ENCODE measurements around the gene PPM1J. TPM values are rescaled to one million over a fixed set of nuclear protein-coding genes. Genes with fewer than 3 reads are reported as not detected.

Gene PPM1J
- total and polyA plus RNA-seq, 9 of the 15 experiments (the other 6 are each of a cell fraction or from before 2014, with no cell fraction given) = 0.25 to 10.5 (median 4.2) TPM

DNA sequence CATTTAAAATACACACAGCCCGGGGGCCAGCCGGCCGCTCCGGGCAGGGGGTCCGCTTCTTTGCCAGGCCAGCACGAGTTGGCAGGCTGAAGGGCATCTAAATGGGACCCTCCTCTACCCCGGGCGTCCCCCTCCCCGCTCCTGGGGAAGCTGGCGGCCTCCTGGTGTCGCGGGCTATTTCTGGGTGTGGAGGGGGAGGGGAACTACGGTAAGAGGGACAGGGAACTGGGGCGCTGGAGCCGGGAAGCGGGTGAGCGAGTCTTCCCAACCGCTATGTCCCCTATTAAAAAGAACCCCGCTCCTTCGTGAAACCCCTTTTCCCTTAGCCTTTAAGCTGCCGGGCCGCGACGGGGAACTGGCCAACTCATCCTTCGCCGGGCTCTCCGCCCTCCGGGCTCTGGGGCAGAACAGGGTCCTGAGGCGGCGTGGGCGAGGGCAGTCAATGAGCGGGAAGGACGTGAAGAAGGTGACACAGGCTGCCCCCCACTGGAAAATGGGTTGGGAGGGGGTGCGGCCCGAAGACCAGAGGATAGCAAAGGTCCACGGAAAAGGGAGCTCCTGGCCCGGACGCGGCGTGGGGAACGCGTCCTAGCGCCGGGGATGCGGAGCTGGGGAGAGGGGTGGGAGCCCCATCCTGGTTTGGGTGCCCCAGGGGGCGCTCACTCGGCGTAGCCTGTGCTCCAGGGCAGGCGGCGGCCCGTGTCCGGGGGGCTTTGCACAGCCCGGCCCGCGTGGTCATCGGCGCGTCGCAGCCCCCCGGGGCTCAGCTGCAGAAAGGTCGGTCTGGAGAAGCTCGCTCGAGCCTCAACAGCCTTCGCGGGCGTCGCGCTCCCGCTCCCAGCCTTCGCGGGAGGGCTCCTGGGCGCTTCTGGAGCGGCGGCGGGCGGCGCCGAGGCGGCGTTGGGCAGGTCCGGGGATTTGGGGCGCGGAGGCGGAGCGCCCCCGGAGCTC, 544 bp downstream of the PPM1J start (continued):
- TF ChIP-seq ILK (tag; IDR thresholded peaks at IDR 0.05; ENCODE audit: borderline replicate concordance, low read depth) (no peak), ZNF232 (CRISPR knock-in tag; IDR thresholded peaks at IDR 0.05) (no peak), ATF7 (IDR thresholded peaks at IDR 0.05) (no peak), ZNF174 (CRISPR knock-in tag; IDR thresholded peaks at IDR 0.05) (no peak), CEBPB (tag; IDR thresholded peaks at IDR 0.05) (no peak)
- TF ChIP-seq, protein P1, sequence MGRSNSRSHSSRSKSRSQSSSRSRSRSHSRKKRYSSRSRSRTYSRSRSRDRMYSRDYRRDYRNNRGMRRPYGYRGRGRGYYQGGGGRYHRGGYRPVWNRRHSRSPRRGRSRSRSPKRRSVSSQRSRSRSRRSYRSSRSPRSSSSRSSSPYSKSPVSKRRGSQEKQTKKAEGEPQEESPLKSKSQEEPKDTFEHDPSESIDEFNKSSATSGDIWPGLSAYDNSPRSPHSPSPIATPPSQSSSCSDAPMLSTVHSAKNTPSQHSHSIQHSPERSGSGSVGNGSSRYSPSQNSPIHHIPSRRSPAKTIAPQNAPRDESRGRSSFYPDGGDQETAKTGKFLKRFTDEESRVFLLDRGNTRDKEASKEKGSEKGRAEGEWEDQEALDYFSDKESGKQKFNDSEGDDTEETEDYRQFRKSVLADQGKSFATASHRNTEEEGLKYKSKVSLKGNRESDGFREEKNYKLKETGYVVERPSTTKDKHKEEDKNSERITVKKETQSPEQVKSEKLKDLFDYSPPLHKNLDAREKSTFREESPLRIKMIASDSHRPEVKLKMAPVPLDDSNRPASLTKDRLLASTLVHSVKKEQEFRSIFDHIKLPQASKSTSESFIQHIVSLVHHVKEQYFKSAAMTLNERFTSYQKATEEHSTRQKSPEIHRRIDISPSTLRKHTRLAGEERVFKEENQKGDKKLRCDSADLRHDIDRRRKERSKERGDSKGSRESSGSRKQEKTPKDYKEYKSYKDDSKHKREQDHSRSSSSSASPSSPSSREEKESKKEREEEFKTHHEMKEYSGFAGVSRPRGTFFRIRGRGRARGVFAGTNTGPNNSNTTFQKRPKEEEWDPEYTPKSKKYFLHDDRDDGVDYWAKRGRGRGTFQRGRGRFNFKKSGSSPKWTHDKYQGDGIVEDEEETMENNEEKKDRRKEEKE (IDR thresholded peaks at IDR 0.05; ENCODE audit: borderline replicate concordance in 1 of 2, control insufficient read depth in 1 of 2, low read depth in 2 of 2, low read length in 1 of 2) = no peak
- TF ChIP-seq, protein P2, sequence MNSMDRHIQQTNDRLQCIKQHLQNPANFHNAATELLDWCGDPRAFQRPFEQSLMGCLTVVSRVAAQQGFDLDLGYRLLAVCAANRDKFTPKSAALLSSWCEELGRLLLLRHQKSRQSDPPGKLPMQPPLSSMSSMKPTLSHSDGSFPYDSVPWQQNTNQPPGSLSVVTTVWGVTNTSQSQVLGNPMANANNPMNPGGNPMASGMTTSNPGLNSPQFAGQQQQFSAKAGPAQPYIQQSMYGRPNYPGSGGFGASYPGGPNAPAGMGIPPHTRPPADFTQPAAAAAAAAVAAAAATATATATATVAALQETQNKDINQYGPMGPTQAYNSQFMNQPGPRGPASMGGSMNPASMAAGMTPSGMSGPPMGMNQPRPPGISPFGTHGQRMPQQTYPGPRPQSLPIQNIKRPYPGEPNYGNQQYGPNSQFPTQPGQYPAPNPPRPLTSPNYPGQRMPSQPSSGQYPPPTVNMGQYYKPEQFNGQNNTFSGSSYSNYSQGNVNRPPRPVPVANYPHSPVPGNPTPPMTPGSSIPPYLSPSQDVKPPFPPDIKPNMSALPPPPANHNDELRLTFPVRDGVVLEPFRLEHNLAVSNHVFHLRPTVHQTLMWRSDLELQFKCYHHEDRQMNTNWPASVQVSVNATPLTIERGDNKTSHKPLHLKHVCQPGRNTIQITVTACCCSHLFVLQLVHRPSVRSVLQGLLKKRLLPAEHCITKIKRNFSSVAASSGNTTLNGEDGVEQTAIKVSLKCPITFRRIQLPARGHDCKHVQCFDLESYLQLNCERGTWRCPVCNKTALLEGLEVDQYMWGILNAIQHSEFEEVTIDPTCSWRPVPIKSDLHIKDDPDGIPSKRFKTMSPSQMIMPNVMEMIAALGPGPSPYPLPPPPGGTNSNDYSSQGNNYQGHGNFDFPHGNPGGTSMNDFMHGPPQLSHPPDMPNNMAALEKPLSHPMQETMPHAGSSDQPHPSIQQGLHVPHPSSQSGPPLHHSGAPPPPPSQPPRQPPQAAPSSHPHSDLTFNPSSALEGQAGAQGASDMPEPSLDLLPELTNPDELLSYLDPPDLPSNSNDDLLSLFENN (IDR thresholded peaks at IDR 0.05; ENCODE audit: low read depth in 2 of 2, low read length in 2 of 2) = no peak
- TF ChIP-seq, protein P3, sequence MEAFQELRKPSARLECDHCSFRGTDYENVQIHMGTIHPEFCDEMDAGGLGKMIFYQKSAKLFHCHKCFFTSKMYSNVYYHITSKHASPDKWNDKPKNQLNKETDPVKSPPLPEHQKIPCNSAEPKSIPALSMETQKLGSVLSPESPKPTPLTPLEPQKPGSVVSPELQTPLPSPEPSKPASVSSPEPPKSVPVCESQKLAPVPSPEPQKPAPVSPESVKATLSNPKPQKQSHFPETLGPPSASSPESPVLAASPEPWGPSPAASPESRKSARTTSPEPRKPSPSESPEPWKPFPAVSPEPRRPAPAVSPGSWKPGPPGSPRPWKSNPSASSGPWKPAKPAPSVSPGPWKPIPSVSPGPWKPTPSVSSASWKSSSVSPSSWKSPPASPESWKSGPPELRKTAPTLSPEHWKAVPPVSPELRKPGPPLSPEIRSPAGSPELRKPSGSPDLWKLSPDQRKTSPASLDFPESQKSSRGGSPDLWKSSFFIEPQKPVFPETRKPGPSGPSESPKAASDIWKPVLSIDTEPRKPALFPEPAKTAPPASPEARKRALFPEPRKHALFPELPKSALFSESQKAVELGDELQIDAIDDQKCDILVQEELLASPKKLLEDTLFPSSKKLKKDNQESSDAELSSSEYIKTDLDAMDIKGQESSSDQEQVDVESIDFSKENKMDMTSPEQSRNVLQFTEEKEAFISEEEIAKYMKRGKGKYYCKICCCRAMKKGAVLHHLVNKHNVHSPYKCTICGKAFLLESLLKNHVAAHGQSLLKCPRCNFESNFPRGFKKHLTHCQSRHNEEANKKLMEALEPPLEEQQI (IDR thresholded peaks at IDR 0.05) = no peak
- TF ChIP-seq, protein P4, sequence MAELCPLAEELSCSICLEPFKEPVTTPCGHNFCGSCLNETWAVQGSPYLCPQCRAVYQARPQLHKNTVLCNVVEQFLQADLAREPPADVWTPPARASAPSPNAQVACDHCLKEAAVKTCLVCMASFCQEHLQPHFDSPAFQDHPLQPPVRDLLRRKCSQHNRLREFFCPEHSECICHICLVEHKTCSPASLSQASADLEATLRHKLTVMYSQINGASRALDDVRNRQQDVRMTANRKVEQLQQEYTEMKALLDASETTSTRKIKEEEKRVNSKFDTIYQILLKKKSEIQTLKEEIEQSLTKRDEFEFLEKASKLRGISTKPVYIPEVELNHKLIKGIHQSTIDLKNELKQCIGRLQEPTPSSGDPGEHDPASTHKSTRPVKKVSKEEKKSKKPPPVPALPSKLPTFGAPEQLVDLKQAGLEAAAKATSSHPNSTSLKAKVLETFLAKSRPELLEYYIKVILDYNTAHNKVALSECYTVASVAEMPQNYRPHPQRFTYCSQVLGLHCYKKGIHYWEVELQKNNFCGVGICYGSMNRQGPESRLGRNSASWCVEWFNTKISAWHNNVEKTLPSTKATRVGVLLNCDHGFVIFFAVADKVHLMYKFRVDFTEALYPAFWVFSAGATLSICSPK (IDR thresholded peaks at IDR 0.05; ENCODE audit: borderline replicate concordance) = no peak
- TF ChIP-seq, protein P5, sequence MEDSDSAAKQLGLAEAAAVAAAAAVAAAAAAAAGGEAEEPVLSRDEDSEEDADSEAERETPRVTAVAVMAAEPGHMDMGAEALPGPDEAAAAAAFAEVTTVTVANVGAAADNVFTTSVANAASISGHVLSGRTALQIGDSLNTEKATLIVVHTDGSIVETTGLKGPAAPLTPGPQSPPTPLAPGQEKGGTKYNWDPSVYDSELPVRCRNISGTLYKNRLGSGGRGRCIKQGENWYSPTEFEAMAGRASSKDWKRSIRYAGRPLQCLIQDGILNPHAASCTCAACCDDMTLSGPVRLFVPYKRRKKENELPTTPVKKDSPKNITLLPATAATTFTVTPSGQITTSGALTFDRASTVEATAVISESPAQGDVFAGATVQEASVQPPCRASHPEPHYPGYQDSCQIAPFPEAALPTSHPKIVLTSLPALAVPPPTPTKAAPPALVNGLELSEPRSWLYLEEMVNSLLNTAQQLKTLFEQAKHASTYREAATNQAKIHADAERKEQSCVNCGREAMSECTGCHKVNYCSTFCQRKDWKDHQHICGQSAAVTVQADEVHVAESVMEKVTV (CRISPR knock-in tag; IDR thresholded peaks at IDR 0.05) = no peak
